SU-DHL-6 (cell line): Measurements from ENCODE around the gene DLL4.

ENCODE experiments used
- H2AFZ ChIP-seq: fragments of 200-600 bp; sonication (generic); 2 replicates; pipeline ENCODE4 v1.6.1; 2014; ENCODE audit warnings: low read depth, mild to moderate bottlenecking, moderate library complexity, mixed read lengths, antibody characterized with exemption, low read length; ENCODE audit not compliant: severe bottlenecking
- H3F3A ChIP-seq: fragments of 200-600 bp; shearing (Covaris generic); 2 replicates; pipeline ENCODE4 v1.6.0; 2016; ENCODE audit warnings: antibody characterized with exemption, mild to moderate bottlenecking; ENCODE audit not compliant: insufficient read depth
- H3K27ac ChIP-seq: fragments of 200-600 bp; sonication (generic); 2 replicates; pipeline ENCODE4 v1.5.1; 2016; ENCODE audit warnings: low read depth, mild to moderate bottlenecking, low read length, moderate library complexity, mixed read lengths
- H3K27me3 ChIP-seq: fragments of 200-600 bp; sonication (generic), shearing (Covaris generic); 2 replicates; pipeline ENCODE4 v1.6.0; 2014; ENCODE audit warnings: mild to moderate bottlenecking, low read length
- H3K36me3 ChIP-seq: fragments of 200-600 bp; sonication (generic); 2 replicates; pipeline ENCODE4 v1.6.1; 2014; ENCODE audit warnings: mild to moderate bottlenecking, low read length, mixed read lengths
- H3K4me2 ChIP-seq: fragments of 300-600, 200-600 bp; shearing (Covaris generic), sonication (generic); 2 replicates; pipeline ENCODE4 v1.6.0; 2014; ENCODE audit warnings: low read length, low read depth, mild to moderate bottlenecking; ENCODE audit not compliant: poor library complexity, severe bottlenecking
- H3K4me3 ChIP-seq: fragments of 200-600 bp; sonication (generic); 2 replicates; pipeline ENCODE4 v1.5.1; 2014; ENCODE audit warnings: antibody characterized with exemption, low read length, mild to moderate bottlenecking, mixed read lengths; ENCODE audit not compliant: insufficient read depth, poor library complexity, severe bottlenecking
- H3K79me2 ChIP-seq: fragments of 200-600 bp; sonication (generic); 2 replicates; pipeline ENCODE4 v1.6.1; 2014; ENCODE audit warnings: mild to moderate bottlenecking, low read length, moderate library complexity; ENCODE audit not compliant: insufficient read depth
- H3K9ac ChIP-seq: fragments of 200-600 bp; sonication (generic); 2 replicates; pipeline ENCODE4 v1.7.0; 2014; ENCODE audit warnings: mild to moderate bottlenecking, low read length
- H3K9me2 ChIP-seq: fragments of 200-600 bp; sonication (generic); replicated peaks from 2 replicates; pipeline ENCODE4 v1.6.1; 2014; ENCODE audit warnings: low read length; ENCODE audit not compliant: insufficient read depth
- H3K9me3 ChIP-seq: fragments of 200-600 bp; sonication (generic); 2 replicates; pipeline ENCODE4 v1.6.1; 2014; ENCODE audit warnings: low read length, mixed read lengths; ENCODE audit not compliant: insufficient read depth
- H4K20me1 ChIP-seq: fragments of 200-600 bp; sonication (generic); 2 replicates; pipeline ENCODE4 v1.6.1; 2014; ENCODE audit warnings: low read depth, mild to moderate bottlenecking, antibody characterized with exemption, low read length, moderate library complexity, mixed read lengths
- EZH2phosphoT487 ChIP-seq: fragments of 200-600 bp; sonication (generic), shearing (Covaris generic); conservative IDR thresholded peaks from 2 replicates; pipeline ENCODE4 v1.6.1; 2018; ENCODE audit warnings: mild to moderate bottlenecking, antibody characterized with exemption, low read length, moderate library complexity, mixed read lengths
- TF ChIP-seq, protein P1 (sequence below): fragments of 200-600 bp; sonication (generic); IDR thresholded peaks from one replicate; pipeline ENCODE4 v1.5.1; 2017; ENCODE audit warnings: antibody characterized with exemption, mild to moderate bottlenecking, low read length, moderate library complexity; ENCODE audit not compliant: insufficient read depth, poor library complexity, severe bottlenecking

DLL4 gene

GRCh38 chr15:40963201-40963600, 34.1 kb downstream of the DLL4 start:
- Histone ChIP-seq H3K4me3 (no peak overlapping the region), H3K79me2 (no peaks in the 10 kb centered on the region), H3K9me2 (no peaks in the 10 kb centered on the region), H4K20me1 (no peaks in the 10 kb centered on the region), H2AFZ (no peak overlapping the region), H3K9ac (no peak overlapping the region), H3K27me3 (no peaks in the 10 kb centered on the region), H3K27ac (no peak overlapping the region), H3F3A (no peaks in the 10 kb centered on the region), H3K4me2 (no peak overlapping the region), H3K9me3 (no peaks in the 10 kb centered on the region), H3K36me3 (no peaks in the 10 kb centered on the region)
- no peak for TF ChIP-seq EZH2phosphoT487
- TF ChIP-seq, protein P1, sequence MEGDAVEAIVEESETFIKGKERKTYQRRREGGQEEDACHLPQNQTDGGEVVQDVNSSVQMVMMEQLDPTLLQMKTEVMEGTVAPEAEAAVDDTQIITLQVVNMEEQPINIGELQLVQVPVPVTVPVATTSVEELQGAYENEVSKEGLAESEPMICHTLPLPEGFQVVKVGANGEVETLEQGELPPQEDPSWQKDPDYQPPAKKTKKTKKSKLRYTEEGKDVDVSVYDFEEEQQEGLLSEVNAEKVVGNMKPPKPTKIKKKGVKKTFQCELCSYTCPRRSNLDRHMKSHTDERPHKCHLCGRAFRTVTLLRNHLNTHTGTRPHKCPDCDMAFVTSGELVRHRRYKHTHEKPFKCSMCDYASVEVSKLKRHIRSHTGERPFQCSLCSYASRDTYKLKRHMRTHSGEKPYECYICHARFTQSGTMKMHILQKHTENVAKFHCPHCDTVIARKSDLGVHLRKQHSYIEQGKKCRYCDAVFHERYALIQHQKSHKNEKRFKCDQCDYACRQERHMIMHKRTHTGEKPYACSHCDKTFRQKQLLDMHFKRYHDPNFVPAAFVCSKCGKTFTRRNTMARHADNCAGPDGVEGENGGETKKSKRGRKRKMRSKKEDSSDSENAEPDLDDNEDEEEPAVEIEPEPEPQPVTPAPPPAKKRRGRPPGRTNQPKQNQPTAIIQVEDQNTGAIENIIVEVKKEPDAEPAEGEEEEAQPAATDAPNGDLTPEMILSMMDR: no peak

GRCh38 chr15:40964006-40964405, 34.9 kb downstream of the DLL4 start:
- TF ChIP-seq, protein P1: no peak
- no peak for TF ChIP-seq EZH2phosphoT487
- Histone ChIP-seq H4K20me1 (no peaks in the 10 kb centered on the region), H3K27ac (no peak overlapping the region), H3F3A (no peaks in the 10 kb centered on the region), H3K4me3 (no peak overlapping the region), H3K27me3 (no peaks in the 10 kb centered on the region), H2AFZ (no peak overlapping the region), H3K79me2 (no peaks in the 10 kb centered on the region), H3K9me3 (no peaks in the 10 kb centered on the region), H3K4me2 (no peak overlapping the region), H3K9me2 (no peaks in the 10 kb centered on the region), H3K9ac (no peak overlapping the region), H3K36me3 (no peaks in the 10 kb centered on the region)

GRCh38 chr15:40964634-40965033, 35.5 kb downstream of the DLL4 start:
- H3K27me3 ChIP-seq: no peaks in the 10 kb centered on the region
- TF ChIP-seq, protein P1: no peak
- no peak for TF ChIP-seq EZH2phosphoT487

More at GRCh38 chr15:40964634-40965033, 35.5 kb downstream of the DLL4 start:
- no peaks in the 10 kb centered on the region for H4K20me1 ChIP-seq
- no peaks in the 10 kb centered on the region for H3K9me3 ChIP-seq
- no peaks in the 10 kb centered on the region for H3F3A ChIP-seq
- H3K79me2 ChIP-seq: no peaks in the 10 kb centered on the region
- no peak overlapping the region for H3K4me2 ChIP-seq
- no peak overlapping the region for H3K27ac ChIP-seq
- no peaks in the 10 kb centered on the region for H3K9me2 ChIP-seq
- H2AFZ ChIP-seq: no peak overlapping the region
- no peaks in the 10 kb centered on the region for H3K36me3 ChIP-seq
- no peak overlapping the region for H3K4me3 ChIP-seq
- H3K9ac ChIP-seq: no peak overlapping the region
